HepG2 (cell line): Measurements from ENCODE around the gene GART. TPM values are rescaled to one million over a fixed set of nuclear protein-coding genes. Genes with fewer than 3 reads are reported as not detected.
A peak's percentile ranks its signal among the peaks of the same experiment; 100 is the strongest.

Experiments
- ARNT ChIP-seq: fragments of 450-650 bp; IDR thresholded peaks from 2 replicates; pipeline ENCODE4 v1.6.1; 2017
- CBFB ChIP-seq: sonication (generic); formaldehyde crosslinking; IDR thresholded peaks from 2 replicates; pipeline ENCODE4 v1.4.0; 2020; ENCODE audit warnings: missing genetic modification reagents
- CHCHD3 ChIP-seq: sonication (generic); formaldehyde crosslinking; IDR thresholded peaks from 2 replicates; pipeline ENCODE4 v1.8.0; 2022; ENCODE audit warnings: mild to moderate bottlenecking, missing genetic modification reagents, moderate library complexity
- FIP1L1 ChIP-seq: fragments of 200-400 bp; formaldehyde crosslinking; IDR thresholded peaks from 2 replicates; pipeline ENCODE4 v1.6.1; 2018; ENCODE audit warnings: low read depth, mild to moderate bottlenecking, low read length, moderate library complexity, borderline replicate concordance; ENCODE audit not compliant: insufficient read depth
- HDAC1 ChIP-seq: sonication (generic); formaldehyde crosslinking; IDR thresholded peaks from 2 replicates; pipeline ENCODE4 v1.5.1; 2020; ENCODE audit warnings: mild to moderate bottlenecking, missing genetic modification reagents
- HOMEZ ChIP-seq: IDR thresholded peaks from 2 replicates; pipeline ENCODE4 v1.6.1; 2016; ENCODE audit warnings: low read depth
- KLF16 ChIP-seq, 2 experiments: sonication (generic) in 1 of 2; formaldehyde crosslinking in 1 of 2; IDR thresholded peaks; 2 replicates each; pipeline versions ENCODE4 v1.6.1 to v1.8.0; 2016 to 2023; ENCODE audit warnings: missing genetic modification reagents in 2 of 2, missing compliant biosample characterization in 1 of 2
- MAFG ChIP-seq: sonication (generic); formaldehyde crosslinking; IDR thresholded peaks from 2 replicates; pipeline ENCODE4 v1.5.1; 2020; ENCODE audit warnings: mild to moderate bottlenecking, missing genetic modification reagents
- NFYB ChIP-seq: sonication (generic); formaldehyde crosslinking; IDR thresholded peaks from 2 replicates; pipeline ENCODE4 v1.4.0; 2020; ENCODE audit warnings: missing genetic modification reagents
- NR2F2 ChIP-seq: IDR thresholded peaks from 2 replicates; pipeline ENCODE4 v1.6.1; 2012; ENCODE audit warnings: low read depth, inconsistent platforms, borderline replicate concordance
- SAFB2 ChIP-seq: sonication (generic); formaldehyde crosslinking; IDR thresholded peaks from 2 replicates; pipeline ENCODE4 v1.5.1; 2020; ENCODE audit warnings: missing genetic modification reagents, low read depth, mild to moderate bottlenecking, borderline replicate concordance
- SOX6 ChIP-seq, 2 experiments: fragments of 450-650 bp in 1 of 2; sonication (generic) in 1 of 2; formaldehyde crosslinking in 1 of 2; IDR thresholded peaks; 2 replicates each; pipeline versions ENCODE4 v1.4.0 to v1.6.1; 2017 to 2020; ENCODE audit warnings: antibody characterized with exemption in 1 of 2, mild to moderate bottlenecking in 1 of 2, missing genetic modification reagents in 1 of 2
- THAP11 ChIP-seq: IDR thresholded peaks from 2 replicates; pipeline ENCODE4 v1.6.1; 2016; ENCODE audit warnings: missing biosample characterization, missing genetic modification reagents
- ZNF142 ChIP-seq: sonication (generic); formaldehyde crosslinking; IDR thresholded peaks from 2 replicates; pipeline ENCODE4 v1.4.0; 2020; ENCODE audit warnings: missing genetic modification reagents
- ZNF225 ChIP-seq: sonication (generic); formaldehyde crosslinking; IDR thresholded peaks from 2 replicates; pipeline ENCODE4 v1.4.0; 2020; ENCODE audit warnings: mild to moderate bottlenecking, missing genetic modification reagents
- ZNF44 ChIP-seq: sonication (generic); formaldehyde crosslinking; IDR thresholded peaks from 2 replicates; pipeline ENCODE4 v1.5.1; 2020; ENCODE audit warnings: mild to moderate bottlenecking, missing genetic modification reagents
- ZNF501 ChIP-seq: sonication (generic); formaldehyde crosslinking; IDR thresholded peaks from 2 replicates; pipeline ENCODE4 v1.5.1; 2020; ENCODE audit warnings: mild to moderate bottlenecking, moderate library complexity, missing genetic modification reagents
- ZNF557 ChIP-seq: sonication (generic); formaldehyde crosslinking; IDR thresholded peaks from 2 replicates; pipeline ENCODE4 v1.4.0; 2020; ENCODE audit warnings: missing genetic modification reagents
- ZNF563 ChIP-seq: sonication (generic); formaldehyde crosslinking; IDR thresholded peaks from 2 replicates; pipeline ENCODE4 v1.8.0; 2022; ENCODE audit warnings: mild to moderate bottlenecking, moderate library complexity, missing genetic modification reagents
- ZNF678 ChIP-seq: sonication (generic); formaldehyde crosslinking; IDR thresholded peaks from 2 replicates; pipeline ENCODE4 v1.4.0; 2020; ENCODE audit warnings: mild to moderate bottlenecking, missing genetic modification reagents
- ZNF768 ChIP-seq: sonication (generic); formaldehyde crosslinking; IDR thresholded peaks from 2 replicates; pipeline ENCODE4 v1.4.0; 2020; ENCODE audit warnings: missing genetic modification reagents
- ZNF780A ChIP-seq: sonication (generic); formaldehyde crosslinking; IDR thresholded peaks from 2 replicates; pipeline ENCODE4 v1.8.0; 2022; ENCODE audit warnings: mild to moderate bottlenecking, missing genetic modification reagents, moderate library complexity
- ZNF788 ChIP-seq: sonication (generic); formaldehyde crosslinking; IDR thresholded peaks from 2 replicates; pipeline ENCODE4 v1.5.0; 2020; ENCODE audit warnings: mild to moderate bottlenecking, missing genetic modification reagents, borderline replicate concordance
- polyA plus RNA-seq, 8 experiments: library from polyadenylated mRNA; depleted of rRNA in 3 of 8; stranded (reverse) in 7 of 8; unstranded in 1 of 8; fragments of >200 nt; fragmentation: Illumina TruSeq in 4 of 8; extraction: Trizol in 4 of 8; gene quantifications; 2 replicates each; pipeline versions ENCODE4 v1.2.1 to v1.2.3, GENCODE V29; 2011 to 2016; ENCODE audit warnings: low read depth in 4 of 8, missing spikeins in 1 of 8, mixed read lengths in 1 of 8; ENCODE audit not compliant: insufficient read depth in 1 of 8
- total RNA-seq, 5 experiments: library from RNA; depleted of rRNA; stranded (reverse); fragments of >200 nt; fragmentation: Illumina TruSeq; extraction: Trizol; gene quantifications; 2 replicates each; pipeline ENCODE4 v1.2.3, GENCODE V29; 2016; ENCODE audit warnings: low read depth in 1 of 5

Gene GART
- total and polyA plus RNA-seq, 2 of the 13 experiments (the other 11 are each of a cell fraction or from before 2014, with no cell fraction given): 17.9 to 109 TPM

DNA sequence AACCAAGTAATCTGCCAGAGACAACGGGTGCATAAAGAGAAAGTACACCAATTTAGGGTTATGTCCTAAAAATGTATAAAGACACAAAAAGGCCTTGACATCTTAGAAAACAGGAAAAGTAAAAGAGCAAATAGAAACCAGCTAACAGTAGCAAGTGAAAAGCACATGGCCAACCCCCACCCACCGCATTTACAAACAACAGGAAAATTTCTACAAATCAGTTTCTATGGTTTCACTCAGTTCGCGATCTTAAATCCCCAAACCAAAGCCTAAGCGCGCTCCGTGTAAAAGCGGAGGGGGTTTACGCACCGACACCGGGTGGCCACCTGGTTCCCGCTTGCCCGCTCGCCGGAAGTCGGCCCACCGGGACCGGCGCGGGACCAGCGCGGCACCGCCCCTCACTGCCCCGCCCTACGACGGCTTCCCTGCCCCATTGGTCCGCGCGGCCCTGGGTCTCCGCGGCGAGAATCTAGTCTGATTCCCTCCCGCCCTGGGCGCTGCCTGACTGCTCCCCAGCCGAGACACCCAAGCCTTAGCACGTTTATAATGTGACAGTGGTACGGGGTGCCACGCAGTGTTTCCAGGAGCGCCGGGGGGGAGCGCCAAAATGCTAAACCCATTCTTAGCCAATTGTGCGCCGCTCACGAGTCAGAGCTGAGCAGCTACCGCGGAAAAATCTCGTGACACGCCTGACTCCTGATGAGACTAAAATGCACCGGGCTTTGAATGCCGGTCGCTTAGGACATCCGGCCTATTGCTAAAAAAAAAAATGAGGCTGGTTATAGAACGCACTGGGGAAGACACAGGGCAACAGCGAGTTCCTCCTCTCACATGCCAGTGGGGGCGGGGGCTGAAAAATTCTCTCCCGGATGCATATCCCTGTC, at the start of gene GART (continued):
- TF ChIP-seq ZNF142: 0 out of 2 replicates have a peak, but pooled peaks have one; percentile 26
- TF ChIP-seq ZNF780A (CRISPR knock-in tag): peak; percentile 54; the same call in 1 of the 2 replicates
- peak; percentile 11; the same call in 1 of the 2 replicates for TF ChIP-seq ZNF788
- TF ChIP-seq SOX6 (IDR thresholded peaks at IDR 0.05): no peak
- peak; percentile 42 for TF ChIP-seq SOX6 (CRISPR knock-in tag; IDR thresholded peaks at IDR 0.05)
- TF ChIP-seq ARNT: no peak
- peak; percentile 45 for TF ChIP-seq ZNF563 (CRISPR knock-in tag)
- 0 out of 2 replicates have a peak, but pooled peaks have one; percentile 5 for TF ChIP-seq FIP1L1
- no peak; the same call in 1 of the 2 replicates for TF ChIP-seq SAFB2 (CRISPR knock-in tag)
- TF ChIP-seq KLF16 (CRISPR knock-in tag; IDR thresholded peaks at IDR 0.05): no peak; a peak in 2 of 4 replicates
- TF ChIP-seq ZNF557: 0 out of 2 replicates have a peak, but pooled peaks have one; percentile 59
- no peak for TF ChIP-seq CHCHD3
- no peak for TF ChIP-seq CBFB
- 0 out of 2 replicates have a peak, but pooled peaks have one; percentile 37 for TF ChIP-seq MAFG
- TF ChIP-seq NFYB: peak; percentile 77
- no peak for TF ChIP-seq ZNF225
- peak; percentile 89 for TF ChIP-seq HDAC1 (CRISPR knock-in tag)
- TF ChIP-seq ZNF44 (CRISPR knock-in tag): 0 out of 2 replicates have a peak, but pooled peaks have one; percentile 7
- TF ChIP-seq HOMEZ (CRISPR knock-in tag): no peak
- peak; percentile 13; the same call in 1 of the 2 replicates for TF ChIP-seq NR2F2
- peak; percentile 75 for TF ChIP-seq THAP11 (CRISPR knock-in tag)
- no peak for TF ChIP-seq ZNF501 (CRISPR knock-in tag)
- no peak; the same call in 1 of the 2 replicates for TF ChIP-seq ZNF768 (CRISPR knock-in tag)
- no peak for TF ChIP-seq ZNF678 (CRISPR knock-in tag)
